WI38 (cell line): ENCODE measurements around the gene IBTK.
"Not testable (repeated sequence)": the region's sequence is repeated elsewhere in the genome, so short reads cannot be mapped to it uniquely, and the experiment has no call there.

Experiments
- H3K4me3 ChIP-seq: 2 replicates; pipeline ENCODE4 v1.5.1; 2011; ENCODE audit warnings: low read depth, mild to moderate bottlenecking, control low read depth, low read length
- CTCF ChIP-seq: IDR thresholded peaks from 2 replicates; pipeline ENCODE4 v1.5.1; 2012; ENCODE audit warnings: low read depth, mild to moderate bottlenecking, control low read depth, low read length

IBTK gene

GRCh38 chr6:82247505-82248272, at the start of gene IBTK:
IBTK (minus strand) TSS chr6:82247744; CDS start chr6:82240486, 7,258 bp downstream.
- no peak for TF ChIP-seq CTCF
- peak within 1 kb of the TSS; percentile 70 for H3K4me3 ChIP-seq

GRCh38 chr6:82283771-82284410, 36.3 kb upstream of the IBTK start:
- no peak overlapping the region for H3K4me3 ChIP-seq
- no peak for TF ChIP-seq CTCF

GRCh38 chr6:82281550-82281949, 34.0 kb upstream of the IBTK start:
- not testable (repeated sequence) for H3K4me3 ChIP-seq

GRCh38 chr6:82277686-82278085, 30.1 kb upstream of the IBTK start:
- TF ChIP-seq CTCF, result no peak
- H3K4me3 ChIP-seq, result no peak overlapping the region

GRCh38 chr6:82275686-82276085, 28.1 kb upstream of the IBTK start:
- TF ChIP-seq CTCF, result no peak
- no peak overlapping the region for H3K4me3 ChIP-seq

GRCh38 chr6:82273295-82273694, 25.8 kb upstream of the IBTK start:
- TF ChIP-seq CTCF, result no peak

GRCh38 chr6:82270881-82271635, 23.5 kb upstream of the IBTK start:
- no peak overlapping the region for H3K4me3 ChIP-seq
- TF ChIP-seq CTCF, result peak; percentile 9; the same call in 1 of the 2 replicates

More at GRCh38 chr6:82273295-82273694, 25.8 kb upstream of the IBTK start:
- H3K4me3 ChIP-seq, result no peak overlapping the region
